PC-9 (cell line): Measurements from ENCODE around the gene ASTN2. TPM values are rescaled to one million over a fixed set of nuclear protein-coding genes. Genes with fewer than 3 reads are reported as not detected.

Experiments
- BruUV-seq: library from RNA; stranded (reverse); fragments of 400-500 nt; replicated peaks from 2 replicates; lab custom pipeline; 2021; lab: Mats Ljungman, UMichigan
- CTCF ChIA-PET: fragments of 300-600 bp; sonication (Branson Sonifier 250); formaldehyde crosslinking; loops from one replicate; lab custom pipeline; 2022; ENCODE audit warnings: antibody characterized with exemption; lab: Charles Lee
- POLR2A ChIA-PET: fragments of 300-600 bp; sonication (Branson Sonifier 250); formaldehyde crosslinking; loops from one replicate; lab custom pipeline; 2022; ENCODE audit warnings: antibody characterized with exemption; ENCODE audit not compliant: unreplicated experiment; lab: Charles Lee
- DNase-seq, 2 experiments: peaks; one replicate each; pipeline versions ENCODE4 v3.0.0 to v3.0.0-alpha.2; 2015 to 2022; ENCODE audit warnings: mixed read lengths in 1 of 2
- H2AFZ ChIP-seq: fragments of 200-600 bp; sonication (generic); 2 replicates; pipeline ENCODE4 v1.8.1; 2017; ENCODE audit warnings: antibody characterized with exemption
- H3F3A ChIP-seq: fragments of 200-600 bp; sonication (generic); 2 replicates; pipeline ENCODE4 v1.8.1; 2017; ENCODE audit warnings: antibody characterized with exemption, mild to moderate bottlenecking, low read depth; ENCODE audit not compliant: insufficient read depth
- H3K27ac ChIP-seq: fragments of 200-600 bp; sonication (generic); 2 replicates; pipeline ENCODE4 v1.6.1; 2016; ENCODE audit warnings: mixed run types
- H3K27me3 ChIP-seq: fragments of 200-600 bp; sonication (generic); 2 replicates; pipeline ENCODE4 v1.6.1; 2016; ENCODE audit warnings: low read depth, mixed run types; ENCODE audit not compliant: insufficient read depth
- H3K36me3 ChIP-seq: fragments of 200-600 bp; sonication (generic); 2 replicates; pipeline ENCODE4 v1.6.1; 2016; ENCODE audit warnings: low read depth, mixed run types
- H3K4me1 ChIP-seq: fragments of 200-600 bp; sonication (generic); replicated peaks from 2 replicates; pipeline ENCODE4 v1.6.1; 2016; ENCODE audit warnings: mixed run types; ENCODE audit not compliant: insufficient read depth
- H3K4me2 ChIP-seq: fragments of 200-600 bp; sonication (generic); 2 replicates; pipeline ENCODE4 v1.6.1; 2017; ENCODE audit warnings: mixed run types
- H3K4me3 ChIP-seq: fragments of 200-600 bp; sonication (generic); 2 replicates; pipeline ENCODE4 v1.6.1; 2016; ENCODE audit warnings: mixed run types
- H3K79me2 ChIP-seq: fragments of 200-600 bp; sonication (generic); 2 replicates; pipeline ENCODE4 v1.6.1; 2017; ENCODE audit warnings: low read depth, mixed run types
- H3K9me2 ChIP-seq: fragments of 200-600 bp; sonication (generic); 2 replicates; pipeline ENCODE4 v1.8.1; 2017; ENCODE audit warnings: mild to moderate bottlenecking; ENCODE audit not compliant: insufficient read depth
- H3K9me3 ChIP-seq: fragments of 200-600 bp; sonication (generic); 2 replicates; pipeline ENCODE4 v1.8.1; 2016; ENCODE audit warnings: low read depth; ENCODE audit not compliant: insufficient read depth
- H4K20me1 ChIP-seq: fragments of 200-600 bp; sonication (generic); 2 replicates; pipeline ENCODE4 v1.8.1; 2017; ENCODE audit not compliant: insufficient read depth
- CTCF ChIP-seq: fragments of 200-600 bp; sonication (generic); conservative IDR thresholded peaks from 2 replicates; pipeline ENCODE4 v1.6.1; 2017; ENCODE audit warnings: mixed run types, antibody characterized with exemption, mild to moderate bottlenecking, moderate library complexity
- EZH2 ChIP-seq: fragments of 200-600 bp; sonication (generic); IDR thresholded peaks from 2 replicates; pipeline ENCODE4 v1.8.0; 2017; ENCODE audit warnings: antibody characterized with exemption, low read depth
- intact Hi-C: fragments of 100-400 bp; cut with micrococcal nuclease; formaldehyde crosslinking; loops from one replicate; pipeline ENCODE4 v1.10.0; 2022; ENCODE audit not compliant: unreplicated experiment
- total RNA-seq: library from RNA; stranded (reverse); gene quantifications from 2 replicates; pipeline ENCODE4 v1.2.3, GENCODE V29; 2021

The ASTN2 gene
- total RNA-seq, 1 experiment from 2014 or later, result 6.2 TPM

- Histone ChIP-seq H4K20me1 (no peaks in the 10 kb centered on the region), H3K36me3 (no peaks in the 10 kb centered on the region), H3K4me1 (no peaks in the 10 kb centered on the region; the same call in 1 of the 2 replicates), H3K4me3 (no peak overlapping the region), H3F3A (peaks cover 10% of the 10 kb centered on the region), H3K27ac (no peak overlapping the region), H3K79me2 (no peaks in the 10 kb centered on the region), H3K27me3 (no peaks in the 10 kb centered on the region), H3K9me3 (peaks cover 27% of the 10 kb centered on the region), H3K9me2 (no peaks in the 10 kb centered on the region), H2AFZ (no peak overlapping the region), H3K4me2 (no peak overlapping the region)
- CTCF ChIA-PET, result no interaction called here
- DNase-seq, result no peak
- intact Hi-C loops, result loop anchor here (10.0 kb wide), 1 partner anchor 119 kb away; no protein-coding TSS in a partner anchor
- POLR2A ChIA-PET, result no interaction called here
- TF ChIP-seq EZH2 (no peak), CTCF (no peak)
- no TSS peak for BruUV-seq
Measured at GRCh38 chr9:116875576-116875975, 539.3 kb downstream of the ASTN2 start.

GRCh38 chr9:116873937-116874914 is 540.6 kb downstream of the ASTN2 start:
- Histone ChIP-seq H3K27me3 (no peaks in the 10 kb centered on the region), H3K9me2 (no peaks in the 10 kb centered on the region), H4K20me1 (no peaks in the 10 kb centered on the region), H3K79me2 (no peaks in the 10 kb centered on the region), H3K4me2 (no peak overlapping the region), H3F3A (peaks cover 22% of the 10 kb centered on the region), H3K36me3 (no peaks in the 10 kb centered on the region), H2AFZ (no peak overlapping the region), H3K27ac (no peak overlapping the region), H3K4me3 (no peak overlapping the region), H3K4me1 (peaks cover 10% of the 10 kb centered on the region), H3K9me3 (peaks cover 22% of the 10 kb centered on the region)
- intact Hi-C loops, result loop anchor here (10.0 kb wide), 1 partner anchor 121 kb away; no protein-coding TSS in a partner anchor
- ChIA-PET POLR2A (no interaction called here), CTCF (no interaction called here)
- TF ChIP-seq EZH2, result no peak
- no peak for TF ChIP-seq CTCF
- no TSS peak for BruUV-seq
- DNase-seq, result no peak

DNA sequence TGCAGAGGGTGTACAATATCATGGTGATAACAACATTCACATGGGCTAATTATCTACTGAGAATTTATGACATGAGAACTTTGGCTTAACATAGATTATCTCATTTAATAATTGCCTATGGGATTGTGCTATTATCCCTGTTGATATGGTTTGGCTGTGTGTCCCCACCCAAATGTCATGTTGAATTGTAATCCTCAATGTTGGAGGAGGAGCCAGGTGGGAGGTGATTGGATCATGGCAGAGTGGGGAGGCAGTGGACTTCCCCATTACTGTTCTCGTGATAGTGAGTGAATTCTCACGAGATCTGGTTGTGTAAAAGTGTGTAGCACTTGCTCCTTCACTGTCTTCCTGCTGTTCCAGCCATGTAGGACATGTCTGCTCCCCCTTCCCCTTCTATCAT is 541.4 kb downstream of the ASTN2 start:
- TF ChIP-seq CTCF, result no peak
- TF ChIP-seq EZH2, result no peak
- Histone ChIP-seq H3K36me3 (no peaks in the 10 kb centered on the region), H3F3A (peaks cover 22% of the 10 kb centered on the region), H3K4me2 (no peak overlapping the region), H3K27me3 (no peaks in the 10 kb centered on the region), H3K9me3 (peaks cover 22% of the 10 kb centered on the region), H3K9me2 (no peaks in the 10 kb centered on the region), H3K4me1 (peaks cover 10% of the 10 kb centered on the region), H3K4me3 (no peak overlapping the region), H4K20me1 (no peaks in the 10 kb centered on the region), H2AFZ (no peak overlapping the region), H3K27ac (no peak overlapping the region), H3K79me2 (no peaks in the 10 kb centered on the region)
- no peak for DNase-seq
- ChIA-PET CTCF (no interaction called here), POLR2A (no interaction called here)
- BruUV-seq, result no TSS peak
- intact Hi-C loops, result loop anchor here (10.0 kb wide), 1 partner anchor 121 kb away; no protein-coding TSS in a partner anchor
